Transverse colon (tissue), 3 donors: ENCODE measurements around the gene MICAL2.

Experiments used
- POLR2A ChIP-seq: fragments of 450-650 bp; IDR thresholded peaks from one replicate; pipeline ENCODE4 v1.6.1; 2016; ENCODE audit warnings: antibody characterized with exemption, mild to moderate bottlenecking, moderate library complexity
- TF ChIP-seq, protein P1 (sequence below), 5 experiments: fragments of 200-600 bp in 3 of 5; fragments of 450-650 bp in 2 of 5; sonication (generic) in 3 of 5; IDR thresholded peaks; 1 replicate in 2 of 5; 2 replicates in 3 of 5; pipeline ENCODE4 v1.5.1; 2016 to 2017; ENCODE audit warnings: antibody characterized with exemption in 5 of 5, inconsistent platforms in 3 of 5, mild to moderate bottlenecking in 2 of 5, moderate library complexity in 1 of 5

DNA sequence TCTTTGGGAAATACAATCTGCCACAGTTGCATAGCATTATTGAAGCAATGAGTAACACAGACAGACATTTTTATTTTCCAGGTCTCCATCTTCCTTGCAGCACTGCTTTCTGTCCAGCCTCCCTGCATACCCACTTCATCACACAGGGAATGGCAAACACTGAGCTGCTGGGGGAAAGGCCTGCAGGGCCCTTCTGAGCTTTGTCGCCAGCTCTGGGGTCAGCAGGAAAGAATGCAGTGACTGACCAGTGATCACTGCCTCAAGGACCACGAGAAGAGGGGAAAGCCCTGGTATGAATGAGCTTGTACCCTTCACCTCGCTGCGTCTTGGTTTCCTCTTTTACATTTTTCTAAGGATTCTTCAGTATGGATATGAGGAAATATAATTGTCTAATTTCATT is 21.3 kb upstream of the MICAL2 start:
- TF ChIP-seq, protein P1, sequence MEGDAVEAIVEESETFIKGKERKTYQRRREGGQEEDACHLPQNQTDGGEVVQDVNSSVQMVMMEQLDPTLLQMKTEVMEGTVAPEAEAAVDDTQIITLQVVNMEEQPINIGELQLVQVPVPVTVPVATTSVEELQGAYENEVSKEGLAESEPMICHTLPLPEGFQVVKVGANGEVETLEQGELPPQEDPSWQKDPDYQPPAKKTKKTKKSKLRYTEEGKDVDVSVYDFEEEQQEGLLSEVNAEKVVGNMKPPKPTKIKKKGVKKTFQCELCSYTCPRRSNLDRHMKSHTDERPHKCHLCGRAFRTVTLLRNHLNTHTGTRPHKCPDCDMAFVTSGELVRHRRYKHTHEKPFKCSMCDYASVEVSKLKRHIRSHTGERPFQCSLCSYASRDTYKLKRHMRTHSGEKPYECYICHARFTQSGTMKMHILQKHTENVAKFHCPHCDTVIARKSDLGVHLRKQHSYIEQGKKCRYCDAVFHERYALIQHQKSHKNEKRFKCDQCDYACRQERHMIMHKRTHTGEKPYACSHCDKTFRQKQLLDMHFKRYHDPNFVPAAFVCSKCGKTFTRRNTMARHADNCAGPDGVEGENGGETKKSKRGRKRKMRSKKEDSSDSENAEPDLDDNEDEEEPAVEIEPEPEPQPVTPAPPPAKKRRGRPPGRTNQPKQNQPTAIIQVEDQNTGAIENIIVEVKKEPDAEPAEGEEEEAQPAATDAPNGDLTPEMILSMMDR (IDR thresholded peaks at IDR 0.05): no peak
- no peak for TF ChIP-seq POLR2A
